H9 (cell line): ENCODE data around the gene PREB. TPM values are rescaled to one million over a fixed set of nuclear protein-coding genes. Genes with fewer than 3 reads are reported as not detected.

ENCODE experiments used
- DNase-seq: peaks from one replicate; pipeline ENCODE4 v3.0.0-alpha.2; 2017
- H2AFZ ChIP-seq: one replicate; pipeline ENCODE4 v1.6.1; 2013; ENCODE audit warnings: mild to moderate bottlenecking, low read length, control low read depth, moderate library complexity
- H2AK5ac ChIP-seq: 2 replicates; pipeline ENCODE4 v1.6.1; 2013; ENCODE audit warnings: low read length, control low read depth, mixed read lengths; ENCODE audit not compliant: insufficient read length
- H2BK120ac ChIP-seq: one replicate; pipeline ENCODE4 v1.6.1; 2013; ENCODE audit warnings: low read depth, mild to moderate bottlenecking, low read length, control low read depth, inconsistent platforms; ENCODE audit not compliant: poor library complexity, severe bottlenecking
- H2BK12ac ChIP-seq: 2 replicates; pipeline ENCODE4 v1.6.1; 2013; ENCODE audit warnings: low read length, control low read depth, mixed read lengths, low read depth; ENCODE audit not compliant: insufficient read length
- H2BK15ac ChIP-seq: 2 replicates; pipeline ENCODE4 v1.6.1; 2013; ENCODE audit warnings: low read depth, low read length, control low read depth
- H2BK20ac ChIP-seq: one replicate; pipeline ENCODE4 v1.6.1; 2013; ENCODE audit warnings: low read depth, mild to moderate bottlenecking, low read length, control low read depth, inconsistent platforms; ENCODE audit not compliant: poor library complexity, severe bottlenecking
- H2BK5ac ChIP-seq: 2 replicates; pipeline ENCODE4 v1.6.1; 2013; ENCODE audit warnings: low read length, control low read depth, mixed read lengths; ENCODE audit not compliant: insufficient read length
- H3K14ac ChIP-seq: 2 replicates; pipeline ENCODE4 v1.6.1; 2013; ENCODE audit warnings: low read length, control low read depth; ENCODE audit not compliant: insufficient read depth
- H3K18ac ChIP-seq: 2 replicates; pipeline ENCODE4 v1.6.1; 2013; ENCODE audit warnings: low read depth, mild to moderate bottlenecking, mixed read lengths, low read length, control low read depth; ENCODE audit not compliant: insufficient read length
- H3K23ac ChIP-seq: 2 replicates; pipeline ENCODE4 v1.6.1; 2013; ENCODE audit warnings: low read length, control low read depth, mixed read lengths, low read depth; ENCODE audit not compliant: insufficient read length
- H3K23me2 ChIP-seq: 2 replicates; pipeline ENCODE4 v1.6.1; 2013; ENCODE audit warnings: low read depth, mild to moderate bottlenecking, mixed read lengths, low read length, control low read depth; ENCODE audit not compliant: insufficient read length, poor library complexity, severe bottlenecking
- H3K27ac ChIP-seq: 2 replicates; pipeline ENCODE4 v1.5.1; 2013; ENCODE audit warnings: low read length, control low read depth, mixed read lengths, low read depth; ENCODE audit not compliant: insufficient read length
- H3K27me3 ChIP-seq: 2 replicates; pipeline ENCODE4 v1.6.1; 2013; ENCODE audit warnings: low read length, control low read depth, inconsistent platforms; ENCODE audit not compliant: insufficient read depth
- H3K4ac ChIP-seq: 2 replicates; pipeline ENCODE4 v1.6.1; 2013; ENCODE audit warnings: low read depth, mild to moderate bottlenecking, control low read depth, inconsistent platforms, low read length, moderate library complexity
- H3K4me1 ChIP-seq: 2 replicates; pipeline ENCODE4 v1.6.1; 2013; ENCODE audit warnings: low read length, control low read depth, inconsistent platforms; ENCODE audit not compliant: insufficient read depth
- H3K4me2 ChIP-seq: 2 replicates; pipeline ENCODE4 v1.6.1; 2013; ENCODE audit warnings: low read length, control low read depth, mixed read lengths; ENCODE audit not compliant: insufficient read length, insufficient read depth
- H3K56ac ChIP-seq: 2 replicates; pipeline ENCODE4 v1.6.1; 2013; ENCODE audit warnings: low read depth, mild to moderate bottlenecking, mixed read lengths, low read length, control low read depth; ENCODE audit not compliant: insufficient read length
- H3K79me1 ChIP-seq: 2 replicates; pipeline ENCODE4 v1.6.1; 2013; ENCODE audit warnings: low read depth, mild to moderate bottlenecking, moderate library complexity, low read length, control low read depth, inconsistent platforms; ENCODE audit not compliant: insufficient read depth, poor library complexity, severe bottlenecking
- H3K79me2 ChIP-seq: 2 replicates; pipeline ENCODE4 v1.6.1; 2013; ENCODE audit warnings: low read length, control low read depth, inconsistent platforms; ENCODE audit not compliant: insufficient read depth
- H3K9ac ChIP-seq: 2 replicates; pipeline ENCODE4 v1.6.1; 2013; ENCODE audit warnings: low read length, control low read depth, mixed read lengths; ENCODE audit not compliant: insufficient read length; ENCODE audit errors: extremely low read depth
- H3K9me3 ChIP-seq: one replicate; pipeline ENCODE4 v1.6.1; 2013; ENCODE audit warnings: low read depth, low read length, inconsistent platforms; ENCODE audit not compliant: control insufficient read depth
- H3T11ph ChIP-seq: one replicate; pipeline ENCODE4 v1.6.1; 2013; ENCODE audit warnings: mild to moderate bottlenecking, low read length, control low read depth, inconsistent platforms
- H4K20me1 ChIP-seq: one replicate; pipeline ENCODE4 v1.6.1; 2013; ENCODE audit not compliant: control insufficient read depth, insufficient read length, insufficient read depth
- H4K5ac ChIP-seq: 2 replicates; pipeline ENCODE4 v1.6.1; 2013; ENCODE audit warnings: low read depth, mild to moderate bottlenecking, mixed read lengths, low read length, control low read depth; ENCODE audit not compliant: insufficient read length
- H4K8ac ChIP-seq: replicated peaks from 2 replicates; pipeline ENCODE4 v1.6.1; 2013; ENCODE audit warnings: low read length, control low read depth, mixed read lengths, low read depth; ENCODE audit not compliant: insufficient read length
- H4K91ac ChIP-seq: 2 replicates; pipeline ENCODE4 v1.6.1; 2013; ENCODE audit warnings: low read depth, mild to moderate bottlenecking, moderate library complexity, mixed read lengths, low read length, control low read depth; ENCODE audit not compliant: insufficient read length
- H3K27ac Mint-ChIP-seq, 3 experiments: 2 replicates in 2 of 3; 3 replicates in 1 of 3; pipeline ENCODE4 v1.8.0; 2020 to 2021; ENCODE audit warnings: mixed read lengths in 3 of 3, mild to moderate bottlenecking in 1 of 3, moderate library complexity in 1 of 3
- H3K27me3 Mint-ChIP-seq: 2 replicates; pipeline ENCODE4 v1.8.0; 2021; ENCODE audit warnings: low read depth, mild to moderate bottlenecking, moderate library complexity, mixed read lengths
- H3K36me3 Mint-ChIP-seq, 3 experiments: 2 replicates in 2 of 3; 3 replicates in 1 of 3; pipeline ENCODE4 v1.8.0; 2020 to 2021; ENCODE audit warnings: low read depth in 3 of 3, mixed read lengths in 3 of 3; ENCODE audit not compliant: insufficient read depth in 1 of 3
- H3K4me1 Mint-ChIP-seq, 2 experiments: 2 replicates each; pipeline ENCODE4 v1.8.0; 2020; ENCODE audit warnings: mixed read lengths in 2 of 2
- H3K4me3 Mint-ChIP-seq, 2 experiments: 2 replicates in 1 of 2; 3 replicates in 1 of 2; pipeline ENCODE4 v1.8.0; 2020 to 2021; ENCODE audit warnings: mild to moderate bottlenecking in 2 of 2, mixed read lengths in 2 of 2, moderate library complexity in 1 of 2
- H3K9me3 Mint-ChIP-seq, 2 experiments: 2 replicates in 1 of 2; 3 replicates in 1 of 2; pipeline ENCODE4 v1.8.0; 2020; ENCODE audit warnings: mild to moderate bottlenecking in 2 of 2, mixed read lengths in 2 of 2, moderate library complexity in 1 of 2
- WGBS: extraction: QIAGEN DNeasy Blood & Tissue Kit; methylation state at CpG from one replicate; pipeline ENCODE4 v1.1.7; 2013; ENCODE audit warnings: missing lambda C conversion rate, low lambda C conversion rate, mixed read lengths; ENCODE audit not compliant: insufficient read length; ENCODE audit errors: extremely low coverage; 5-methylcytosine and 5-hydroxymethylcytosine counted together
- total RNA-seq: library from RNA; stranded (reverse); gene quantifications from 2 replicates; pipeline ENCODE4 v1.2.1, GENCODE V29; 2021
- TF ChIP-seq, protein P1 (sequence below): fragments of 200-600 bp; sonication (generic); conservative IDR thresholded peaks from 3 replicates; pipeline ENCODE4 v1.8.0; 2021; ENCODE audit warnings: antibody characterized with exemption, mild to moderate bottlenecking

The PREB gene
- total RNA-seq, 1 experiment from 2014 or later = 43.6 TPM

DNA sequence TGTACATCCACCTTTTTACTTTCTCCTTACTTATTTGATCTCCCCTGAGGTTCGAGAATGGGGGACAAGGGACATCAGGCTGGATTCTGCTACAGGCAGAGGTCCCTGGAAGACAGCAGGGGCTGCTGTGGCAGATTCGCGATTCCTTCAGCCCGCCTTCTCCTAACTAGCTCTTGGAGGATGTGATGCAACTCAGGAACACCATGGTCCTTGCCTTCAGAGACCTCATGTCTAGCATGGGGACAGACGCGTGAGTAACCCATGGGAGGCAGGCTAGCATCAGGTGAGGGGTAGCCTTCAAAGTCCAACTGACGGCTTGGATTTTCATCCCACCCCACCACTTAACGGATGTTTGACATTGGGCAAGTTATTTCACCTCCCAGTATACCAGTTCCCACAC lies 13.5 kb upstream of the PREB start:
- Histone ChIP-seq H3K4me2 (no peak overlapping the region), H3K23me2 (no peaks in the 10 kb centered on the region), H4K5ac (no peak overlapping the region), H3K27me3 (no peaks in the 10 kb centered on the region), H2AFZ (no peak overlapping the region), H3K18ac (no peak overlapping the region), H3K79me1 (no peaks in the 10 kb centered on the region), H2BK5ac (no peak overlapping the region), H3K14ac (no peak overlapping the region), H2BK120ac (no peak overlapping the region), H4K20me1 (no peaks in the 10 kb centered on the region), H3K23ac (no peak overlapping the region), H2BK12ac (no peak overlapping the region), H4K91ac (no peak overlapping the region), H3K56ac (no peak overlapping the region), H3K9me3 (no peaks in the 10 kb centered on the region), H3K27ac (no peak overlapping the region), H2AK5ac (no peak overlapping the region), H3K4ac (no peak overlapping the region), H2BK20ac (no peak overlapping the region), H3K79me2 (no peaks in the 10 kb centered on the region), H3T11ph (no peak overlapping the region), H3K4me1 (no peaks in the 10 kb centered on the region), H3K9ac (no peak overlapping the region), H2BK15ac (no peak overlapping the region), H4K8ac (no peak overlapping the region)
- Mint-ChIP-seq H3K4me1 (peaks cover 0 to 2% of the 10 kb centered on the region in 2 experiments; a peak in 1 of 4 replicates), H3K27ac (no peak overlapping the region), H3K36me3 (no peaks in the 10 kb centered on the region), H3K4me3 (no peak overlapping the region), H3K9me3 (no peaks in the 10 kb centered on the region; a peak in 1 of 5 replicates), H3K27me3 (peaks cover 9% of the 10 kb centered on the region)
- DNase-seq = no peak
- WGBS = no CpG with 5 or more reads among the region's 8 CpGs
- TF ChIP-seq, protein P1, sequence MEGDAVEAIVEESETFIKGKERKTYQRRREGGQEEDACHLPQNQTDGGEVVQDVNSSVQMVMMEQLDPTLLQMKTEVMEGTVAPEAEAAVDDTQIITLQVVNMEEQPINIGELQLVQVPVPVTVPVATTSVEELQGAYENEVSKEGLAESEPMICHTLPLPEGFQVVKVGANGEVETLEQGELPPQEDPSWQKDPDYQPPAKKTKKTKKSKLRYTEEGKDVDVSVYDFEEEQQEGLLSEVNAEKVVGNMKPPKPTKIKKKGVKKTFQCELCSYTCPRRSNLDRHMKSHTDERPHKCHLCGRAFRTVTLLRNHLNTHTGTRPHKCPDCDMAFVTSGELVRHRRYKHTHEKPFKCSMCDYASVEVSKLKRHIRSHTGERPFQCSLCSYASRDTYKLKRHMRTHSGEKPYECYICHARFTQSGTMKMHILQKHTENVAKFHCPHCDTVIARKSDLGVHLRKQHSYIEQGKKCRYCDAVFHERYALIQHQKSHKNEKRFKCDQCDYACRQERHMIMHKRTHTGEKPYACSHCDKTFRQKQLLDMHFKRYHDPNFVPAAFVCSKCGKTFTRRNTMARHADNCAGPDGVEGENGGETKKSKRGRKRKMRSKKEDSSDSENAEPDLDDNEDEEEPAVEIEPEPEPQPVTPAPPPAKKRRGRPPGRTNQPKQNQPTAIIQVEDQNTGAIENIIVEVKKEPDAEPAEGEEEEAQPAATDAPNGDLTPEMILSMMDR = no peak
